ENCODE results near the gene SIPA1L3. TPM values are rescaled to one million over a fixed set of nuclear protein-coding genes. Genes with fewer than 3 reads are reported as not detected.

Gene SIPA1L3
- total and polyA plus RNA-seq, 8 donors, result 2.9 to 211 (median 24.3) TPM

- Histone ChIP-seq H3K4me3 (no peak overlapping the region), H3K36me3 (peaks cover 0 to 5% (median 2%) of the 10 kb centered on the region in 4 donors), H3K9me3 (no peaks in the 10 kb centered on the region), H3K4me1 (peaks cover 0 to 9% (median 0%) of the 10 kb centered on the region in 4 donors), H3K27ac (peak overlapping the region in 1 of 5 donors; percentile 16), H3K27me3 (no peaks in the 10 kb centered on the region)
- WGBS, 5 donors, result 91 to 93% (median 93%) methylated on average over 16 to 21 of the region's 21 CpGs
- DNase-seq, result peak in 1 of 2 donors; percentile 35
- intact Hi-C loops (cut with DNase I; ENCODE audit: low total_unique reads), result no loop called here
- TF ChIP-seq CTCF (IDR thresholded peaks at IDR 0.05) (no peak), EP300 (IDR thresholded peaks at IDR 0.05) (no peak), POLR2AphosphoS5 (IDR thresholded peaks at IDR 0.05) (no peak), POLR2A (IDR thresholded peaks at IDR 0.05) (no peak)
Observed at GRCh38 chr19:38046254-38047048, 139.4 kb downstream of the SIPA1L3 start.

GRCh38 chr19:38047049-38047438, 140.0 kb downstream of the SIPA1L3 start:
- Histone ChIP-seq H3K9me3 (no peaks in the 10 kb centered on the region), H3K36me3 (peaks cover 0 to 5% (median 2%) of the 10 kb centered on the region in 4 donors), H3K27me3 (no peaks in the 10 kb centered on the region), H3K4me3 (no peak overlapping the region), H3K4me1 (peaks cover 0 to 9% (median 0%) of the 10 kb centered on the region in 4 donors), H3K27ac (peak overlapping the region in 1 of 5 donors; percentile 16)
- DNase-seq, result no peak
- 83 to 95% (median 87%) methylated on average over 8 of the region's 8 CpGs for WGBS, 5 donors
- TF ChIP-seq CTCF (IDR thresholded peaks at IDR 0.05), result no peak
- no peak for TF ChIP-seq POLR2A (IDR thresholded peaks at IDR 0.05)
- no peak for TF ChIP-seq EP300 (IDR thresholded peaks at IDR 0.05)
- no peak for TF ChIP-seq POLR2AphosphoS5 (IDR thresholded peaks at IDR 0.05)
- intact Hi-C loops (cut with DNase I; ENCODE audit: low total_unique reads), result no loop called here

- peak overlapping the region in 2 of 5 donors; percentile 74 to 77 for H3K27ac ChIP-seq
- WGBS, 5 donors, result 79 to 86% (median 80%) methylated on average over 13 to 15 of the region's 15 CpGs
- no peaks in the 10 kb centered on the region for H3K9me3 ChIP-seq
- no peak overlapping the region for H3K4me3 ChIP-seq
- H3K27me3 ChIP-seq, result no peaks in the 10 kb centered on the region
- DNase-seq, result no peak
- peaks cover 0 to 5% (median 2%) of the 10 kb centered on the region in 4 donors for H3K36me3 ChIP-seq
- TF ChIP-seq POLR2A (IDR thresholded peaks at IDR 0.05), result no peak
- no peak for TF ChIP-seq EP300 (IDR thresholded peaks at IDR 0.05)
- no peak for TF ChIP-seq POLR2AphosphoS5 (IDR thresholded peaks at IDR 0.05)
- TF ChIP-seq CTCF (IDR thresholded peaks at IDR 0.05), result no peak
- peaks cover 0 to 9% (median 0%) of the 10 kb centered on the region in 4 donors for H3K4me1 ChIP-seq
- intact Hi-C loops (cut with DNase I; ENCODE audit: low total_unique reads), result no loop called here
Observed at GRCh38 chr19:38047641-38048040, 140.6 kb downstream of the SIPA1L3 start.

- peaks cover 0 to 5% (median 2%) of the 10 kb centered on the region in 4 donors for H3K36me3 ChIP-seq
- 66 to 79% (median 74%) methylated on average over 9 to 10 of the region's 10 CpGs for WGBS, 5 donors
- H3K27ac ChIP-seq, result peak overlapping the region in 4 of 5 donors; percentile 42 to 77 (median 64)
- no peaks in the 10 kb centered on the region for H3K9me3 ChIP-seq
- H3K4me1 ChIP-seq, result peaks cover 0 to 9% (median 0%) of the 10 kb centered on the region in 4 donors
- no peaks in the 10 kb centered on the region for H3K27me3 ChIP-seq
- peak in 1 of 2 donors; percentile 29 for DNase-seq
- H3K4me3 ChIP-seq, result peak overlapping the region in 2 of 4 donors; percentile 9 to 13
- TF ChIP-seq POLR2A (IDR thresholded peaks at IDR 0.05), result no peak
- intact Hi-C loops (cut with DNase I; ENCODE audit: low total_unique reads), result no loop called here
Observed at GRCh38 chr19:38049105-38049649, 142.2 kb downstream of the SIPA1L3 start.
